Activated gamma-delta T cell (primary cell): ENCODE results near the gene GPR143.
"Not testable (repeated sequence)": the region's sequence is repeated elsewhere in the genome, so short reads cannot be mapped to it uniquely, and the experiment has no call there.

ENCODE experiments used
- DNase-seq: peaks from one replicate; lab custom pipeline; 2025; lab: John Stamatoyannopoulos, UW

The GPR143 gene

GRCh38 chrX:9768321-9768839 is 2.7 kb upstream of the GPR143 start:
- DNase-seq = not testable (repeated sequence)

- DNase-seq = no peak
These were observed 1.7 kb upstream of the GPR143 start for GRCh38 chrX:9767375-9767774.

- DNase-seq = peak; percentile 15
These were observed 443 bp downstream of the GPR143 start for GRCh38 chrX:9765072-9765736.

GRCh38 chrX:9759337-9759736 is 6.3 kb downstream of the GPR143 start:
- DNase-seq = no peak

GRCh38 chrX:9758021-9758638 is 7.5 kb downstream of the GPR143 start:
- no peak for DNase-seq

GRCh38 chrX:9757366-9757765 is 8.3 kb downstream of the GPR143 start:
- DNase-seq = no peak

GRCh38 chrX:9749146-9749692 is 16.4 kb downstream of the GPR143 start:
- DNase-seq = no peak

- DNase-seq = no peak
These were observed 18.0 kb downstream of the GPR143 start for GRCh38 chrX:9747644-9748043.

GRCh38 chrX:9746148-9746888 is 19.3 kb downstream of the GPR143 start:
- no peak for DNase-seq

GRCh38 chrX:9745417-9746115 is 20.1 kb downstream of the GPR143 start:
- no peak for DNase-seq

GRCh38 chrX:9739130-9739529 is 26.5 kb downstream of the GPR143 start:
- DNase-seq = no peak

- DNase-seq = no peak
These were observed 27.5 kb downstream of the GPR143 start for GRCh38 chrX:9738151-9738550.

GRCh38 chrX:9737363-9737762 is 28.3 kb downstream of the GPR143 start:
- no peak for DNase-seq

- no peak for DNase-seq
These were observed 34.9 kb downstream of the GPR143 start for GRCh38 chrX:9730752-9731151.

GRCh38 chrX:9730078-9730477 is 35.6 kb downstream of the GPR143 start:
- no peak for DNase-seq

- no peak for DNase-seq
These were observed 36.3 kb downstream of the GPR143 start for GRCh38 chrX:9729171-9729885.

GRCh38 chrX:9728261-9728660 is 37.4 kb downstream of the GPR143 start:
- DNase-seq = no peak

- no peak for DNase-seq
These were observed 40.9 kb downstream of the GPR143 start for GRCh38 chrX:9724711-9725110.

GRCh38 chrX:9717376-9717775 is 48.3 kb downstream of the GPR143 start:
- DNase-seq = no peak

- no peak for DNase-seq
These were observed 55.3 kb downstream of the GPR143 start for GRCh38 chrX:9710332-9710731.

- peak; percentile 58 for DNase-seq
These were observed 56.6 kb downstream of the GPR143 start for GRCh38 chrX:9708923-9709553.
